Neural cell (in vitro differentiated cells): Measurements from ENCODE around the gene SRPX2.

Experiments used
- CTCF ChIP-seq: fragments of 450-650 bp; IDR thresholded peaks from 2 replicates; pipeline ENCODE4 v1.5.1; 2014; ENCODE audit warnings: antibody characterized with exemption, mild to moderate bottlenecking, moderate library complexity; ENCODE audit not compliant: poor library complexity, severe bottlenecking
- EP300 ChIP-seq: fragments of 450-650 bp; conservative IDR thresholded peaks from 2 replicates; pipeline ENCODE4 v1.6.1; 2014; ENCODE audit warnings: antibody characterized with exemption, mild to moderate bottlenecking, moderate library complexity; ENCODE audit not compliant: poor library complexity, severe bottlenecking
- EZH2 ChIP-seq: fragments of 200-600, 300-800 bp; shearing (Covaris generic), sonication (generic); IDR thresholded peaks from 2 replicates; pipeline ENCODE4 v1.6.1; 2014; ENCODE audit warnings: antibody characterized with exemption, low read length, borderline replicate concordance, mild to moderate bottlenecking; ENCODE audit not compliant: insufficient read depth, poor library complexity, severe bottlenecking
- MXI1 ChIP-seq: fragments of 450-650 bp; conservative IDR thresholded peaks from 2 replicates; pipeline ENCODE4 v1.6.1; 2014; ENCODE audit warnings: antibody characterized with exemption, mild to moderate bottlenecking; ENCODE audit not compliant: poor library complexity, severe bottlenecking
- POLR2AphosphoS5 ChIP-seq: IDR thresholded peaks from 2 replicates; pipeline ENCODE4 v1.6.1; 2012
- SMC3 ChIP-seq: fragments of 450-650 bp; conservative IDR thresholded peaks from 2 replicates; pipeline ENCODE4 v1.6.1; 2014; ENCODE audit warnings: antibody characterized with exemption, mild to moderate bottlenecking, moderate library complexity; ENCODE audit not compliant: poor library complexity
- TAF1 ChIP-seq: IDR thresholded peaks from 2 replicates; pipeline ENCODE4 v1.6.1; 2012; ENCODE audit warnings: low read depth
- TF ChIP-seq, protein P1 (sequence below): IDR thresholded peaks from 2 replicates; pipeline ENCODE4 v1.6.1; 2012; ENCODE audit warnings: borderline replicate concordance

GRCh38 chrX:100658941-100659381, 15.0 kb downstream of the SRPX2 start:
- TF ChIP-seq POLR2AphosphoS5 (no peak), CTCF (no peak), EZH2 (no peak), EP300 (no peak), SMC3 (no peak), TAF1 (no peak), MXI1 (no peak)
- TF ChIP-seq, protein P1, sequence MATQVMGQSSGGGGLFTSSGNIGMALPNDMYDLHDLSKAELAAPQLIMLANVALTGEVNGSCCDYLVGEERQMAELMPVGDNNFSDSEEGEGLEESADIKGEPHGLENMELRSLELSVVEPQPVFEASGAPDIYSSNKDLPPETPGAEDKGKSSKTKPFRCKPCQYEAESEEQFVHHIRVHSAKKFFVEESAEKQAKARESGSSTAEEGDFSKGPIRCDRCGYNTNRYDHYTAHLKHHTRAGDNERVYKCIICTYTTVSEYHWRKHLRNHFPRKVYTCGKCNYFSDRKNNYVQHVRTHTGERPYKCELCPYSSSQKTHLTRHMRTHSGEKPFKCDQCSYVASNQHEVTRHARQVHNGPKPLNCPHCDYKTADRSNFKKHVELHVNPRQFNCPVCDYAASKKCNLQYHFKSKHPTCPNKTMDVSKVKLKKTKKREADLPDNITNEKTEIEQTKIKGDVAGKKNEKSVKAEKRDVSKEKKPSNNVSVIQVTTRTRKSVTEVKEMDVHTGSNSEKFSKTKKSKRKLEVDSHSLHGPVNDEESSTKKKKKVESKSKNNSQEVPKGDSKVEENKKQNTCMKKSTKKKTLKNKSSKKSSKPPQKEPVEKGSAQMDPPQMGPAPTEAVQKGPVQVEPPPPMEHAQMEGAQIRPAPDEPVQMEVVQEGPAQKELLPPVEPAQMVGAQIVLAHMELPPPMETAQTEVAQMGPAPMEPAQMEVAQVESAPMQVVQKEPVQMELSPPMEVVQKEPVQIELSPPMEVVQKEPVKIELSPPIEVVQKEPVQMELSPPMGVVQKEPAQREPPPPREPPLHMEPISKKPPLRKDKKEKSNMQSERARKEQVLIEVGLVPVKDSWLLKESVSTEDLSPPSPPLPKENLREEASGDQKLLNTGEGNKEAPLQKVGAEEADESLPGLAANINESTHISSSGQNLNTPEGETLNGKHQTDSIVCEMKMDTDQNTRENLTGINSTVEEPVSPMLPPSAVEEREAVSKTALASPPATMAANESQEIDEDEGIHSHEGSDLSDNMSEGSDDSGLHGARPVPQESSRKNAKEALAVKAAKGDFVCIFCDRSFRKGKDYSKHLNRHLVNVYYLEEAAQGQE, result no peak
